NT2/D1 (cell line): Measurements from ENCODE around the gene KCNJ6.

Experiments
- DNase-seq: peaks from one replicate; pipeline ENCODE4 v3.0.0-alpha.2; 2011; ENCODE audit warnings: low read depth, low spot score
- H3K27me3 ChIP-seq: 2 replicates; pipeline ENCODE4 v1.6.0; 2011; ENCODE audit warnings: mild to moderate bottlenecking; ENCODE audit not compliant: insufficient read length, insufficient read depth
- H3K36me3 ChIP-seq: 2 replicates; pipeline ENCODE4 v1.6.1; 2011; ENCODE audit warnings: mild to moderate bottlenecking, low read length, mixed read lengths; ENCODE audit not compliant: insufficient read depth, insufficient read length
- H3K4me1 ChIP-seq: 2 replicates; pipeline ENCODE4 v1.5.1; 2011; ENCODE audit not compliant: insufficient read depth, insufficient read length
- H3K4me3 ChIP-seq: 2 replicates; pipeline ENCODE4 v1.5.1; 2011; ENCODE audit warnings: low read depth; ENCODE audit not compliant: insufficient read length
- H3K9ac ChIP-seq: 2 replicates; pipeline ENCODE4 v1.6.0; 2011; ENCODE audit warnings: low read depth; ENCODE audit not compliant: insufficient read length
- H3K9me3 ChIP-seq: 2 replicates; pipeline ENCODE4 v1.5.1; 2011; ENCODE audit warnings: mild to moderate bottlenecking, low read length; ENCODE audit not compliant: insufficient read depth
- SUZ12 ChIP-seq: IDR thresholded peaks from 2 replicates; pipeline ENCODE4 v1.6.1; 2011; ENCODE audit not compliant: insufficient read length, insufficient read depth; ENCODE audit errors: extremely low read depth
- YY1 ChIP-seq: IDR thresholded peaks from 2 replicates; pipeline ENCODE4 v1.6.1; 2011; ENCODE audit not compliant: insufficient read length, insufficient read depth
- ZNF274 ChIP-seq: IDR thresholded peaks from 2 replicates; pipeline ENCODE4 v1.6.1; 2011; ENCODE audit warnings: mild to moderate bottlenecking, low read depth, low read length

Gene KCNJ6

GRCh38 chr21:37686991-37687810 is 229.1 kb downstream of the KCNJ6 start:
- DNase-seq, result no peak
- TF ChIP-seq ZNF274 (no peak), SUZ12 (no peak), YY1 (no peak)
- Histone ChIP-seq H3K4me1 (no peaks in the 10 kb centered on the region), H3K9ac (no peak overlapping the region), H3K4me3 (no peak overlapping the region), H3K9me3 (no peaks in the 10 kb centered on the region), H3K27me3 (no peaks in the 10 kb centered on the region), H3K36me3 (no peaks in the 10 kb centered on the region)

- Histone ChIP-seq H3K4me3 (no peak overlapping the region), H3K9me3 (no peaks in the 10 kb centered on the region), H3K36me3 (no peaks in the 10 kb centered on the region), H3K4me1 (no peaks in the 10 kb centered on the region), H3K27me3 (no peaks in the 10 kb centered on the region), H3K9ac (no peak overlapping the region)
- TF ChIP-seq ZNF274 (no peak), SUZ12 (no peak)
- no peak for DNase-seq
Observed at GRCh38 chr21:37684547-37684946, 231.7 kb downstream of the KCNJ6 start.

GRCh38 chr21:37684115-37684493 is 232.2 kb downstream of the KCNJ6 start:
- TF ChIP-seq SUZ12 (no peak), ZNF274 (no peak), YY1 (no peak)
- no peaks in the 10 kb centered on the region for H3K4me1 ChIP-seq
- no peak for DNase-seq
- H3K36me3 ChIP-seq, result no peaks in the 10 kb centered on the region
- H3K27me3 ChIP-seq, result no peaks in the 10 kb centered on the region
- H3K9ac ChIP-seq, result no peak overlapping the region
- H3K9me3 ChIP-seq, result no peaks in the 10 kb centered on the region
- H3K4me3 ChIP-seq, result no peak overlapping the region

- TF ChIP-seq ZNF274, result no peak
- no peak for TF ChIP-seq SUZ12
- no peak for TF ChIP-seq YY1
- H3K36me3 ChIP-seq, result no peaks in the 10 kb centered on the region
- H3K27me3 ChIP-seq, result no peaks in the 10 kb centered on the region
- H3K4me3 ChIP-seq, result no peak overlapping the region
- H3K9ac ChIP-seq, result no peak overlapping the region
- H3K9me3 ChIP-seq, result no peaks in the 10 kb centered on the region
- DNase-seq, result peak; percentile 71
- no peaks in the 10 kb centered on the region for H3K4me1 ChIP-seq
Observed at GRCh38 chr21:37683396-37684114, 232.7 kb downstream of the KCNJ6 start.

- H3K9ac ChIP-seq, result no peak overlapping the region
- H3K4me1 ChIP-seq, result no peaks in the 10 kb centered on the region
- H3K4me3 ChIP-seq, result no peak overlapping the region
- H3K36me3 ChIP-seq, result no peaks in the 10 kb centered on the region
- no peak for TF ChIP-seq YY1
- TF ChIP-seq SUZ12, result no peak
- TF ChIP-seq ZNF274, result no peak
- no peak for DNase-seq
- H3K9me3 ChIP-seq, result no peaks in the 10 kb centered on the region
- no peaks in the 10 kb centered on the region for H3K27me3 ChIP-seq
Observed at GRCh38 chr21:37682966-37683365, 233.3 kb downstream of the KCNJ6 start.

GRCh38 chr21:37677006-37677405 is 239.3 kb downstream of the KCNJ6 start:
- DNase-seq, result no peak
- TF ChIP-seq ZNF274 (no peak), YY1 (no peak), SUZ12 (no peak)

GRCh38 chr21:37675202-37675801 is 241.0 kb downstream of the KCNJ6 start:
- Histone ChIP-seq H3K27me3 (peaks cover 35% of the 10 kb centered on the region), H3K4me3 (peak overlapping the region; percentile 17), H3K4me1 (peaks cover 8% of the 10 kb centered on the region), H3K9ac (peak overlapping the region; percentile 62), H3K9me3 (no peaks in the 10 kb centered on the region), H3K36me3 (no peaks in the 10 kb centered on the region)
- TF ChIP-seq YY1, result no peak
- no peak for TF ChIP-seq SUZ12
- TF ChIP-seq ZNF274, result no peak
- peak; percentile 71 for DNase-seq

More at GRCh38 chr21:37677006-37677405, 239.3 kb downstream of the KCNJ6 start:
- H3K27me3 ChIP-seq, result peaks cover 35% of the 10 kb centered on the region
- H3K4me1 ChIP-seq, result peaks cover 8% of the 10 kb centered on the region
- no peak overlapping the region for H3K4me3 ChIP-seq
- no peak overlapping the region for H3K9ac ChIP-seq
- H3K9me3 ChIP-seq, result no peaks in the 10 kb centered on the region
- H3K36me3 ChIP-seq, result no peaks in the 10 kb centered on the region
